HG03378 (cell line): ENCODE measurements around the gene SLC22A7.

Experiments
- ATAC-seq: cut with Tn5 transposase; IDR thresholded peaks from one replicate; pipeline ENCODE4 v1.9.1; 2021; ENCODE audit warnings: mild to moderate bottlenecking, moderate library complexity; ENCODE audit not compliant: unreplicated experiment

Gene SLC22A7

DNA sequence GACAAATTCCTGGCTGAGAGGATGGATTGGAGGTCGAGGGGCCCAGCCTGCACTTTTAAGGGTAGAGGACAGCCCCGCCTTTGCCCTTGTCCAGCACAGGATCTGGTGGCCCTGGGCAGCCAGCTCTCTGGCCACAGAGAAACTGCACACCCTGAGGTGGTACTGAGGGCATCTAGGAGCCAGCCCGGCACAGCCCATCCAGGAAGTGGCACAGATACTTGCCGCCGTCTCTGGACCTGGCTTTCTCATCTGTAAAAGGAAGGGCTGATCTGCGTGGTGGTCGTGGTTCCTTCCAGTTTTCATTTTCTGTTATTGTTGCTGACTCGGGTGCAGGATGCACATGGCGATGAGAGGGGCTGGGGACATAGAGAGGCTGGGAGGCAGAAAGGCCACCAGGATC lies 16.0 kb upstream of the SLC22A7 start:
- no peak for ATAC-seq

DNA sequence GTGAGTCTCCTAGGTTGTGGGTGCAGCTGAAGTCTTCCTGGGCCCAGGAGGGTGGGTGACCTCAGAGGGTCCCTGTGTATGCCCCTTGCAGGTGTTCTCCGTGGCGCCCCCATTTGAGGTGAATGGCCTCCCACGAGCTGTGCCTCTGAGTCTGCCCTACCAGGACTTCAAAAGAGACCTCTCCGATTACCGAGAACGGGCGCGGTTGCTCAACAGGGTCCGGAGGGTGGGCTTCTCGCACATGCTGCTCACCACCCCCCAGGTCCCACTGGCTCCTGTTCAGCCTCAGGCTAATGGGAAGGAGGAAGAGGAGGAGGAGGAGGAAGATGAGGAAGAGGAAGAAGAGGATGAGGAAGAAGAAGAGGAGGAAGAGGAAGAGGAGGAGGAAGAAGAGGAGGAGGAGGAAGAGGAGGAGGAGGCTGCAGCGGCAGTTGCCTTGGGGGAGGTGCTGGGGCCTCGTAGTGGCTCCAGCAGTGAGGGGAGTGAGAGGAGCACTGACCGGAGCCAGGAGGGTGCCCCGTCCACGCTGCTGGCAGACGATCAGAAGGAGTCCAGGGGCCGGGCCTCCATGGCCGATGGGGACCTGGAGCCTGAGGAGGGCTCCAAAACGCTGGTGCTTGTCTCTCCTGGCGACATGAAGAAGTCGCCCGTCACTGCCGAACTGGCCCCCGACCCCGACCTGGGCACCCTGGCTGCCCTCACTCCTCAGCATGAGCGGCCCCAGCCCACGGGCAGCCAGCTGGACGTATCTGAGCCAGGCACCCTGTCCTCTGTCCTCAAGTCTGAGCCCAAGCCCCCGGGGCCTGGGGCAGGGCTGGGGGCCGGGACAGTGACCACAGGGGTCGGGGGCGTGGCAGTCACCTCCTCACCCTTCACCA lies 15.2 kb upstream of the SLC22A7 start:
- ATAC-seq, result no peak

DNA sequence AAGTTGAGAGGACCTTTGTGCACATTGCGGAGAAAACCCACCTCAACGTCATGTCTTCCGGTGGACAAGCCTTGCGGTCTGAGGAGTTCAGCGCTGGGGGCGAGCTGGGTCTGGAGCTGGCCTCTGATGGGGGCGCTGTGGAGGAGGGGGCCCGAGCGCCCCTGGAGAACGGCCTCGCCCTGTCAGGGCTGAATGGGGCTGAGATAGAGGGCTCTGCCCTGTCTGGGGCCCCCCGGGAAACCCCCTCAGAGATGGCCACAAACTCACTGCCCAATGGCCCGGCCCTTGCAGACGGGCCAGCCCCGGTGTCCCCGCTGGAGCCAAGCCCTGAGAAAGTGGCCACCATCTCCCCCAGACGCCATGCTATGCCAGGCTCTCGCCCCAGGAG lies 14.6 kb upstream of the SLC22A7 start:
- no peak for ATAC-seq

DNA sequence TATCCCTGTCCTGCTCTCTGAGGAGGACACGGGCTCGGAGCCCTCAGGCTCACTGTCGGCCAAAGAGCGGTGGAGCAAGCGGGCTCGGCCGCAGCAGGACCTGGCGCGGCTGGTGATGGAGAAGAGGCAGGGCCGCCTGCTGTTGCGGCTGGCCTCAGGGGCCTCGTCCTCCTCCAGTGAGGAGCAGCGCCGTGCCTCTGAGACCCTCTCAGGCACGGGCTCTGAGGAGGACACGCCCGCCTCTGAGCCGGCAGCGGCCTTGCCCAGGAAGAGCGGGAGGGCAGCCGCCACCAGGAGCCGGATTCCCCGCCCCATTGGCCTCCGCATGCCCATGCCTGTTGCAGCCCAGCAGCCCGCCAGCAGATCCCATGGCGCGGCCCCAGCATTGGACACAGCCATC lies 14.2 kb upstream of the SLC22A7 start:
- ATAC-seq, result no peak

DNA sequence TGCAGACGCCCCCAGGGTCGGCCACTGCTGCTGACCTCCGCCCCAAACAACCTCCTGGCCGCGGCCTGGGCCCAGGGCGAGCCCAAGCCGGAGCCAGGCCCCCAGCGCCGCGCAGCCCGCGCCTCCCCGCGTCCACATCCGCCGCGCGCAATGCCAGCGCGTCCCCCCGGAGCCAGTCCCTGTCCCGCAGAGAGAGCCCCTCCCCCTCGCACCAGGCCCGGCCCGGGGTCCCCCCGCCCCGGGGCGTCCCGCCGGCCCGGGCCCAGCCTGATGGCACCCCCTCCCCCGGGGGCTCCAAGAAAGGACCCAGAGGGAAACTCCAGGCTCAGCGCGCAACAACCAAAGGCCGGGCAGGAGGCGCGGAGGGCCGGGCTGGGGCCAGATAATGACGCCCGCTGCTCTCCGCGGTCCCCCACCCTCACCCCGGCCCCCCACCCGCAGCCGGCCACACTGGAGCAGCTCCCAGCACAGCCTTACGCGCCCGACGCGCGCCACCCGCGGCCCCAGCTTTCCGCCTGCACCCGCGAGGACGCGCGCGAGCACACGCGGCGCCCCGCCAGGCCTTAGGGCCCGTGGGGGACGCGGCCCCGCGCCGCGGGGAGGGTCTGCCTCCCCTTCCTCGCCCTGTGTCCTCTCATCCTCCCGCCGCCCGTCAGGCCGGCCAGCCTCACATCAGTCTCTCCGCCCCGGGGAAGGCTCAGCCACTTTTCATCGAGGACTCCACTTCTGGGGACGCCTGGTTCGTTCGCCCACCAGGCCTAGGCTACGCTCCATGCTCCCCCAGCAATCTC lies 12.9 kb upstream of the SLC22A7 start:
- ATAC-seq, result no peak

DNA sequence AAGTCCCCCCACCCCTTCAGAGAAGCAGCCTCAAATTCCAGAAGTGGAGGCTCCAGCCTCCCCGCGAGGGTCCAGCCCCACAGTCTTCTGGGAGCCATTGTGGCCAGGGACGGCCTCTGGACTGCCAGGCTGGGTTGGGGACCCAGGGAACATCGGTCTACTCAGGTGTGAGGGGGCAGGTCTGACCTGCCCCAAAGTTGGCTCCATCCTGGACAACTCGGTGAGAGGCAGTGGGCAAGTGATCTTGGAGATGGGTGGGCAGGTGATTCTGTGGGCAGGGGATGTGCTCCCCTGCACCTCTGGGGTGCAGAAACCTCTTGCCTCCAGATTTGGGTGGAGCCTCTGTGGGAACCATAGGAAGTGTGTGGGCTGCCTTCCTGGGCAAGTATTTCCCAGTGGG lies 12.2 kb upstream of the SLC22A7 start:
- ATAC-seq, result no peak

DNA sequence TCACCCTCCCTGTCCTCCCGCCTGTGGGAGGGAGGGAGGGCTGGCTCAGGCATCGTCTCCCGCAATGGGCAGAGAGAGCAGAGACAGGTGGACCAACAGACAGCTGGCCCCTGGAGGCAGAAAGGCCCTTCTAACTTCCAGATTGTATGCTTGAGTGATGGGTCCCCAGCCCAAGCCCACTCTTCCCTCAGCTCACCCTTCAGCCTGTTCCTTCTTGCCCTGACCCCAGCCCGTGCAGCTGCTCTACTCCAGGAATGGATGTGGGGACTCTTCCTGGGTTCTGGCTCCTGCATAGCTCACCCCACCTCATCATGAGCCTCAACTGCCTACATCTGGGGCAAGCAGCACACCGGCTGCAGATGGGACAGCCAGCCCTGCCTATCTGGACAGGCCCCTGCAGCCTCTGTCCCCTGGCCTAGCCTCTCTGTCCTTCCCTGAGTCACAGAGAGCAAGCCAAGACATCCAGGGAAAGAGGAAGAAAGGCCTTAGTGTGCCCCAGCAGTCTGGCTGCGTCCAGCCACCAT lies 11.5 kb upstream of the SLC22A7 start:
- no peak for ATAC-seq

DNA sequence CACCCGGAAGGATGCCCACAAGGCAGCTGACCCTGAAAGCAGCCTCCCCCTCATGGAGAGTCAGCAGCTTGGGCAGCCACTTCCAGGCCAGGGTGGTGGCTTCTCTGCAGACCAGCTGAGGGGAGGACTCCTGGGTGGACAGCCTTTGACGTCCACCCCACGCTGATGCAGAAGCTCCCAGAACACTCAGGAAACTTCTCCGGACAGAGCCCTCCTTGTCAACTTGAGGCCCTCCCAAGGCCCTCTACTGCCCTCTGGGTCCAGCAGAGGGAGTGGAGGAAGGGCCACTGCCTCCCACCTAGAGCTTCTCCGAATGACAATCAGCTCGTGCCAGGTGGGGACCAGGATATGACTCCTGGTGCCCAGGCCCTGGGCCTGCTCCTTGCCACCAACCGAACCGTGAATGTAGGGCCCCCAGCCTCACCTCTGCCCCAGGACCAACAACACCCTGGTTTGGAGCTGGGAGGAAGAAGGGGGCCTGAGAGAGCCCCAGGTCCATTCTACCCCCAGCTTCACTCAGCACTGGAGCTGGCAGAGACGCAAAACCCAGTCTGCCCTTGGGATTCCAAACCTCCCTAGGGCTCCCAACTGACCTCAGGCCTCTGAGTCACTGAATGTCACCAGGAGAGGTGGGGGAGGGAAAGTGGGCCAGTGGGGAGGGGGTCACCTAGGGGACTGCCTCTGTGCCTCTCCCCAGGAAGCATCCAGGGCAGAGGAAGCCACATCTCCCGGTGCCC lies 10.9 kb upstream of the SLC22A7 start:
- no peak for ATAC-seq

DNA sequence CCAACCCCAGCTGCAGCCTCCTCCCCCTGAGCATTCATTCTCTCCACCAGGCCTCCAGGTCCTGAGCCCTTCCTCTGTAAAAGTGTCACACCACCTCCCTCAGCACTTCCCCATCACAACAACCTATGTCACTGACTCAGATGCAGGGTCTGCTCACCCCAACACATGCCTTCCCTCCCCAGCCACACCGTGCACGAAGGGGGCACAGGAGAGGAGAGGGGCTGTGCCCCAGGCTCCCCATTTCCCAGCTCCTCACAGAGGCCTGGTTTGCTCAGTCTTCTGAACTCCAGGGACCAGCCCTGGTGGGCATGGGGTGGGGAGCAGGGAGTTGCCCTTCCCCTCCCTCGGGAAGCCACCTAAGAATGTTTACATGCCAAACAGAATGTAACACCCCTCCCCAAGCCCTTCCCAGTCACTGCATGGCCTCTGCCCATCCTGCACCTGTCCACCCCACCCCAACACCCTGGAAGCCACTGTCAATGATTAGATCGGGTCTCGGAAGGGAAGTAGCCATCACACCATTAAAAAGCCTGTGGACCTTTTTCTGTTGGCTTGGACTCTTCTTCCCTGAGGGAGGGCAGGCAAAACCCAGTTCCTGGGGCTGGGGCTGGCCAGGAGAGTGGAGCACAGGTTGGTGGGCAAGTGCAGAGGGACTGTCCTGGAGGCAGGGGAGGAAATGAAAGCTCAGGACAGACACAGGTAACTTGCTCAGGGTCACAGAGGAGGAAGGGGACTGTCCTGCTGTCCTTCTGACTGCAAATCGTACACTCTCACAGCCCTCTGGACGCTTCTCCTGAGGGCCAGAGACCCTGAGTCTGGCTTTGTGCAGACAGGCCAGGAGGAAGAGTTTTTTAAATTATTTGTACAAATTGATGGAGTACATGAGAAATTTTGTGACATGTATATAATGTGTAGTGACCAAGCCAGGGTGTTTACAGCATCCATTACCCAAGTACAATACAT lies 10.1 kb upstream of the SLC22A7 start:
- ATAC-seq, result no peak

DNA sequence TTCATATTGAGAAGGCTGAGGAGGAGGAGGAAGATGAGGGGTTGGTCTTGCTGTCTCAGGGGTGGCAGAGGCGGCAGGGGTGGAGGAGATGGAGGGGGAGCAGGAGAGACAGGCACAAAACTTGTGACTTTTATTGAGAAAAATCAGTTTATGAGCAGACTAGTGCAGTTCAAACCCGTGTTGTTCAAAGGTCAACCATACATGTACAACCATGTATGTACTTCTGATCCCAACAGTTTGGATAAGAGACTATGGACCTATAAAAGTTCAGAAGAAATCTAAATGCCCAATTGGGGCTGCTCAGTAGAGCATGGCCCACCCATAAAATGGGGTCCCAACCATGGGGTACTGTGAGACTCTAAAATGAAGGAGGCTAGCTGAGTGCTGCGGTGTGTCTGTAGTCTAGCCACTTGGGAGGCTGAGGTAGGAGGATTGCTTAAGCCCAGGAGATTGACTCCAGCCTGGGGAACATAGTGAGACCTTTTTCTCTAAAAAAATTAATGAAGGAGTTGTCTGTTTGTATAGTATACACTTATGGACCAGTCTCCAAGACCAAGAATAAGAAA lies 7.6 kb upstream of the SLC22A7 start:
- ATAC-seq, result no peak

DNA sequence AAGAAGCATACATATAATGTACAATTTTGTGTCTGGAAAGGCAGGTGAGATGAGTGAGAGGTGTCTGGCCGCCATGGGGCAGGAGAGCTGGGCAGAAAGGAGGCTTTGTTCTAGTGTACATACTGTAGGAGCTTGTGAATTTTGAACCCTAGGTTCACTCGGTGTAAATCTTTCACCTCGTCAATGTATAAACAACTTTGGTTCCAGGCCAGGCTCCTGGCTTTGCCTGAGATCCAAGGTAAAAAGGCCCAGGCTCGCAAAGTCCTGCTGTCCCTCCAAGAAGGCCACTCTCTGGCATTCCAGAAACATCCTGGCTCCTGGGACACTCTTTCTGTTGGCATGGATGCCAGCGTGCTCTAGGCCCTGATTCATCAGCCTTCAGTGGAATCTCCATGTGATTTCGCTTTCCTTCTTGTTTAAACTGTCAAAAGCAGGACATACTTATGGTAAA lies 7.1 kb upstream of the SLC22A7 start:
- no peak for ATAC-seq

DNA sequence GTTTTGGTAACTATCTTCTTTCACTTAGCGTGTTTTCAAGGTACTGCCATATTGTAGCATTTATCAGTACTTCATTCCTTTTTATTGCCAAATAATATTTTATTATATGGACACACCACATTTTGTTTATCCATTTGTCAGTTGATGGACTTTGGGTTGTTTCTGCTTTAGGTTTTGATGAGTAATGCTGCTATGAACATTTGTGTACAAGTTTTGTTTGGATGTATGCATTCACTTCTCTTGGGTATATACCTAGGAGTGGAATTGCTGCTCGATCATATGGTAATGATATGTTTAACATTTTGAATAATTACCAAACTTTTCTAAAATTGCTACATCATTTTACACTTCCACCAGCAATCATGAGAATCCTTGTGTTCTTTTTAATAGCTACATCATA lies 6.4 kb upstream of the SLC22A7 start:
- ATAC-seq, result no peak

DNA sequence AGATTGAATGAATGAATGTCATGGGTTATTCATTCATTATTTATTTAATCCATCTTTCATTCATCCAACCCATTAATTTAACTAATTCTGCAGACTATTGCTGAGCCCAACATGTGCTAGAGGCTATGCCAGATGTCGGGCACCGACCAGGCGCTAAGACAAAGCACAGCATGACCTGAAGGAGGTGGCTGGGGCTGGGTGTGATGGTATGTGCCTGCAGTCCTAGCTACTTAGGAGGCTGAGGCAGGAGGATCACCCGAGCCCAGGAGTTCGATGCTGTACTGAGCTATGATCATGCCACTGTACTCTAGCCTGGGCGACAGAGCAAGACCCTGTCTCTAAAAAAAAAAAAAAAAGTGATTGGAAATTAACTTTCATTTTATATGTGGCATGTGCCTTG lies 5.7 kb upstream of the SLC22A7 start:
- ATAC-seq, result no peak

DNA sequence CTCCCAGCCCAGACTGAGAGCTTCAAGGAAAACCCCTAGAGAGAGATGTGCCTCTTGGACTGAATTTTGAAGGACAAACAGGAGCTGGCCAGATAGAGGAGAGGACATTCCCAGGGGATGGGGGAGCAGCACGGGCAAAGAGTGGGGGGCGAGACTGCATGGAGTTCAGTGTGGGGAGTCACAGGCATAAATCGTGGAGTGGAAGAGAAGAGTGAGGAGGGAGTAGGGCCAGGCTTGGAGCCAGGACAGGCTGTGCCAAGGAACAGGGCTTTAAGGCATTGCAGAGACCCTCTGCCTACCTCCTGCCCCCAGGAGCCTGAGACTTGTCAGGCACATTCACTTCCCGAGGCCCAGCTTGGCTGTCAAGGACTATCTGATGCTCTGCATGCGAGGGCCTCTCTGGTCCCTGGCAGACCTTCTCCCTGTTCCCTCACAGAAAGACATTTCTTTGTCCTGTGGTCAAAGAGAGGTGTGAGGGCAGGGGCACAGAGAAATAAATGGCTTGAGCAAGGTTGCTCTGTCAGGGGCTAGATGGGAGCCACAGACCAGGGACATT lies 5.2 kb upstream of the SLC22A7 start:
- no peak for ATAC-seq

DNA sequence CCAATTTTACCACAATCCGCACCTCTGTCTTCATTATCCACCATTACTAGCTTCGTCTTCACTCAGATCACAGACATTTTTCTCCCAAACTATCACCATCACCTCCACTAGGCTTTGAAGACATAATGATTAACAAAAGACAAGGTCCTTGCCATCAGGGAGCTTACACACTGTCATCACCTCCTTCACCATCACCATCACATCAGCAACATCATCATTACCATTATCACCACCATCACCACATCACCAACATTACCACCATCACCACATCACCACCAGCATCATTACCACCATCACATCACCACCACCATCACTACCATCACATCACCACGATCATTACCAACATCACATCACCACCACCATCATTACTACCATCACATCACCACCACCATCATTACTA lies 4.4 kb upstream of the SLC22A7 start:
- no peak for ATAC-seq

DNA sequence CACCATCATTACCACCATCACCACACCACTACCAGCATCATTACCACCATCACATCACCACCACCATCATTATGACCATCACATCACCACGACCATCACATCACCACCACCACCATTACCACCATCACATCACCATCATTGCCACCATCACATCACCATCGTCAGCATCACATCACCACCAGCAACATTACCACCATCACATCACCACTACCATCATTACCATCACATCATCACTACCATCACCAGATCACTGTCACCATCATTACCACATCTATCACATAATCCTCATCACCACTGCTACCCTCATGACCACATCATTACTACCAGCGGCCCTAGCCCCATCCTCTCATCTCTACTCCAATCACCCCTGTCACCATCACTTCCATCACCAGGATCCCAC lies 3.5 kb upstream of the SLC22A7 start:
- ATAC-seq, result no peak

DNA sequence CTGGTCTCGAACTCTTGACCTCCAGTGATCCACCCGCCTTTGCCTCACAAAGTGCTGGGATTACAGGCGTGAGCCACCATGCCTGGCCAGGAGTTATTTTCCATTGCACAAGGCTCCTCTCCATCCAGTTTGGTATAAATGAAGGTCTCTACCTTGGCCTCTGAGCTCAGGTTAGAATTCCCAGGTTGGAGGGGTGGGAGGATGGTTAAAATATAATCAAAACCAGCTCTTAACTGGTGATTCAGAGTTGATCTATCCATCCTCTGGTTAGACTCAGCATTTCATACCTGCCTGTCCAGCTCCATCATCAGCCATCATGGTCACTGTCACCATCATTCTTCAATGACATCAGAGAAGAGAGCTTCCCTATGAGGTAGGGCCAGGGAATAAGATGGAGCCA lies 2.6 kb upstream of the SLC22A7 start:
- no peak for ATAC-seq

DNA sequence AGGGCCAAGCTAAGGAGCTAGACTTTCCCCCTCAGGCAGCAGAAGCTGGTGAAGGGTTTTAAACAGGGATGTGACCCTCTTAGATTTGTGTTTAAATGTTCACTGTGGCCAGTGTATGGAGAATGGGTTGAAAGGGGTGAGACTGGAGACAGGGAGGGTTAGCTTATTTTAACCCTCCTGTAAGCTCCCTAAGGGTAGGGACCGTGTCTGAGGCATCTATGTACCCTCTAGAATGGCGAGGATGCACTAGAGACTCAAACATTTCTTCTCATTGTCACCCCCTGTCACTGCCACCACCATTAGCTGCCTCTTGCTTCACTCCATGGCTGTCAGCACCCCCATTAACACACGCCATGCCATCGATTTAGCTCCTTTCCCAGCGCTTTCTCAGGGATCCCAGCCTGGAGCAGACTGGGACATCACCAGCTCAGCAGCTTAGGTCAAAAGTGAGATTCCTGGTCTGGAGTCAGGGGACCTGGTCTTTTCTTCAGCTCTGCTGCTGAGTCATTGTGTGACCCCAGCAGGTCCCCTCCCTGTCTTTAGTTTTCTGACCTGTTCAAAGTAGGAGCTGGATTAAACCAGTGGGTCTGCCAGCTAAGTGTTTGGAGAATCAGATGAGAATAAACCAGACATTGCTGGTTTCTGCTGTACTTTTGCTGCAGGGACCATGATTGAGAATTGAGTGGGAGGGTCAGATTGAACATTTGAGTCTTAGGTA lies 1.1 kb upstream of the SLC22A7 start:
- ATAC-seq, result no peak
